Liver (tissue), 2 donors: Measurements from ENCODE around the gene SETD1B.

Experiments used
- REST ChIP-seq: IDR thresholded peaks from 2 replicates; pipeline ENCODE4 v1.6.1; 2016; ENCODE audit warnings: antibody characterized with exemption, mild to moderate bottlenecking
- ZBTB33 ChIP-seq: IDR thresholded peaks from 2 replicates; pipeline ENCODE4 v1.6.1; 2016; ENCODE audit warnings: antibody characterized with exemption
- TF ChIP-seq, protein P1 (sequence below): fragments of 150-350 bp; IDR thresholded peaks from 2 replicates; pipeline ENCODE4 v1.5.1; 2017; ENCODE audit warnings: improper control_type of control experiment, low read depth, low read length; ENCODE audit not compliant: missing input control
- donor health status: healthy.

DNA sequence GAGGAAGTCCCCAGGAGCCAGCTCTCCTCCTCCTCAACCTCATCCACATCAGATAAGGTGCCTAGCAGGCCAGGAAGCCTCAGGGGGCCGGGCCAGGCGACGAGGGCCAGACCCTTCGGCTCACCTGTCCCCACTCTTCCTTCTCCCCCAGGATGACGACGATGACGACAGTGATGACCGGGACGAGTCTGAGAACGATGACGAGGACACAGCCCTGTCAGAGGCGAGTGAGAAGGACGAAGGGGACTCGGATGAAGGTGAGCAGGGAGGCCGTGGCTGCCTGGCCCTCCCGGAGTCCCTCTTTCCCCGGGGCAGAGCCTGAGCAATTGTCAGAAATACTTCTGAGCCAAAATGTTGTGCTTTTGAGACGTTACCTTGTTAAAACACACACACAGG, 13.8 kb downstream of the SETD1B start:
- TF ChIP-seq, protein P1, sequence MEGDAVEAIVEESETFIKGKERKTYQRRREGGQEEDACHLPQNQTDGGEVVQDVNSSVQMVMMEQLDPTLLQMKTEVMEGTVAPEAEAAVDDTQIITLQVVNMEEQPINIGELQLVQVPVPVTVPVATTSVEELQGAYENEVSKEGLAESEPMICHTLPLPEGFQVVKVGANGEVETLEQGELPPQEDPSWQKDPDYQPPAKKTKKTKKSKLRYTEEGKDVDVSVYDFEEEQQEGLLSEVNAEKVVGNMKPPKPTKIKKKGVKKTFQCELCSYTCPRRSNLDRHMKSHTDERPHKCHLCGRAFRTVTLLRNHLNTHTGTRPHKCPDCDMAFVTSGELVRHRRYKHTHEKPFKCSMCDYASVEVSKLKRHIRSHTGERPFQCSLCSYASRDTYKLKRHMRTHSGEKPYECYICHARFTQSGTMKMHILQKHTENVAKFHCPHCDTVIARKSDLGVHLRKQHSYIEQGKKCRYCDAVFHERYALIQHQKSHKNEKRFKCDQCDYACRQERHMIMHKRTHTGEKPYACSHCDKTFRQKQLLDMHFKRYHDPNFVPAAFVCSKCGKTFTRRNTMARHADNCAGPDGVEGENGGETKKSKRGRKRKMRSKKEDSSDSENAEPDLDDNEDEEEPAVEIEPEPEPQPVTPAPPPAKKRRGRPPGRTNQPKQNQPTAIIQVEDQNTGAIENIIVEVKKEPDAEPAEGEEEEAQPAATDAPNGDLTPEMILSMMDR: no peak
- TF ChIP-seq ZBTB33 (no peak), REST (no peak)
